H1 (cell line): Measurements from ENCODE around the gene ARHGAP15. TPM values are rescaled to one million over a fixed set of nuclear protein-coding genes. Genes with fewer than 3 reads are reported as not detected.

Experiments used
- CTCF ChIA-PET: fragments of 300-600 bp; sonication (Branson Sonifier 250); formaldehyde crosslinking; loops from one replicate; lab custom pipeline; 2021; ENCODE audit not compliant: partially characterized antibody; lab: Charles Lee
- POLR2A ChIA-PET: fragments of 300-600 bp; sonication (Branson Sonifier 250); formaldehyde crosslinking; loops from one replicate; lab custom pipeline; 2021; ENCODE audit warnings: inconsistent platforms; ENCODE audit not compliant: partially characterized antibody; lab: Charles Lee
- DNase-seq, 2 experiments: peaks; one replicate each; pipeline versions ENCODE4 v3.0.0 to v3.0.0-alpha.2; 2010 to 2022; ENCODE audit warnings: low spot score in 2 of 2, low read depth in 1 of 2, mixed read lengths in 1 of 2
- FAIRE-seq: peaks from 2 replicates; lab custom pipeline; 2011; peaks lifted over from hg19 to GRCh38; lab: Jason Lieb, UNC
- H2AFZ ChIP-seq: 2 replicates; pipeline ENCODE4 v1.8.1; 2012; ENCODE audit warnings: low read length, inconsistent platforms
- H2AK5ac ChIP-seq: 2 replicates; pipeline ENCODE4 v1.6.1; 2013; ENCODE audit warnings: low read depth, low read length
- H2BK120ac ChIP-seq: replicated peaks from 2 replicates; pipeline ENCODE3; 2013; ENCODE audit warnings: low read depth, low read length, inconsistent platforms
- H2BK12ac ChIP-seq: 2 replicates; pipeline ENCODE4 v1.6.1; 2013; ENCODE audit warnings: low read depth, low read length
- H2BK15ac ChIP-seq: 2 replicates; pipeline ENCODE4 v1.6.1; 2013; ENCODE audit warnings: low read length
- H2BK20ac ChIP-seq: 2 replicates; pipeline ENCODE4 v1.6.1; 2013; ENCODE audit warnings: low read length
- H2BK5ac ChIP-seq: 2 replicates; pipeline ENCODE4 v1.6.1; 2013; ENCODE audit warnings: low read depth, low read length
- H3K14ac ChIP-seq: 2 replicates; pipeline ENCODE4 v1.6.1; 2013; ENCODE audit warnings: inconsistent platforms; ENCODE audit not compliant: insufficient read length
- H3K18ac ChIP-seq: 2 replicates; pipeline ENCODE4 v1.6.1; 2013; ENCODE audit warnings: low read length; ENCODE audit errors: extremely low read depth
- H3K23ac ChIP-seq: 2 replicates; pipeline ENCODE4 v1.6.1; 2013; ENCODE audit warnings: inconsistent platforms; ENCODE audit not compliant: insufficient read length
- H3K23me2 ChIP-seq: 2 replicates; pipeline ENCODE4 v1.6.1; 2013; ENCODE audit warnings: low read depth, low read length
- H3K27ac ChIP-seq: 2 replicates; pipeline ENCODE4 v1.6.1; 2011; ENCODE audit warnings: low read depth, low read length, inconsistent platforms
- H3K27me3 ChIP-seq, 4 experiments: replicated peaks in 1 of 4; 1 replicate in 1 of 4; 2 replicates in 3 of 4; pipeline versions ENCODE4 v1.6.1 to v1.8.1; 2011 to 2013; ENCODE audit warnings: low read length in 3 of 4, mild to moderate bottlenecking in 3 of 4, inconsistent platforms in 2 of 4, mixed read lengths in 2 of 4, moderate library complexity in 1 of 4; ENCODE audit not compliant: control insufficient read depth in 3 of 4, insufficient read depth in 3 of 4; ENCODE audit errors: extremely low read depth in 1 of 4
- H3K36me3 ChIP-seq, 4 experiments: 2 replicates each; pipeline versions ENCODE4 v1.6.1 to v1.8.1; 2011 to 2013; ENCODE audit warnings: mild to moderate bottlenecking in 4 of 4, low read length in 3 of 4, moderate library complexity in 2 of 4, control low read depth in 1 of 4, inconsistent platforms in 1 of 4; ENCODE audit not compliant: insufficient read depth in 4 of 4, control insufficient read depth in 2 of 4
- H3K4ac ChIP-seq: replicated peaks from 2 replicates; pipeline ENCODE3; 2013; ENCODE audit warnings: low read length, low read depth, mixed read lengths, inconsistent platforms; ENCODE audit not compliant: insufficient read length
- H3K4me1 ChIP-seq, 4 experiments: replicated peaks in 1 of 4; 1 replicate in 1 of 4; 2 replicates in 3 of 4; pipeline versions ENCODE4 v1.6.1 to v1.8.1; 2011 to 2013; ENCODE audit warnings: low read length in 3 of 4, inconsistent platforms in 2 of 4, mixed read lengths in 1 of 4; ENCODE audit not compliant: insufficient read depth in 4 of 4, control insufficient read depth in 3 of 4
- H3K4me2 ChIP-seq, 2 experiments: 2 replicates each; pipeline versions ENCODE4 v1.6.1 to v1.8.1; 2011 to 2013; ENCODE audit warnings: low read depth in 2 of 2, low read length in 2 of 2, control low read depth in 1 of 2, inconsistent platforms in 1 of 2, mild to moderate bottlenecking in 1 of 2; ENCODE audit not compliant: insufficient read depth in 1 of 2
- H3K4me3 ChIP-seq, 4 experiments: fragments of 200-600, 300-600 bp in 1 of 4; sonication (generic), shearing (Covaris generic), sonication (Bioruptor Twin) in 1 of 4; 2 replicates each; pipeline versions ENCODE4 v1.5.1 to v1.8.1; 2011 to 2016; ENCODE audit warnings: low read length in 4 of 4, low read depth in 3 of 4, control low read depth in 2 of 4, inconsistent platforms in 2 of 4, mild to moderate bottlenecking in 2 of 4, mixed read lengths in 1 of 4, moderate library complexity in 1 of 4; ENCODE audit not compliant: insufficient read depth in 2 of 4; ENCODE audit errors: extremely low read depth in 1 of 4
- H3K56ac ChIP-seq: replicated peaks from 2 replicates; pipeline ENCODE3; 2013; ENCODE audit warnings: low read depth, mild to moderate bottlenecking, mixed read lengths, low read length, inconsistent platforms; ENCODE audit not compliant: insufficient read length
- H3K79me1 ChIP-seq: 2 replicates; pipeline ENCODE4 v1.6.1; 2013; ENCODE audit warnings: low read depth, low read length, control low read depth
- H3K79me2 ChIP-seq, 2 experiments: 2 replicates each; pipeline versions ENCODE4 v1.6.1 to v1.8.1; 2012 to 2013; ENCODE audit warnings: low read length in 2 of 2, mild to moderate bottlenecking in 2 of 2, inconsistent platforms in 1 of 2; ENCODE audit not compliant: insufficient read depth in 2 of 2, control insufficient read depth in 1 of 2
- H3K9ac ChIP-seq, 4 experiments: replicated peaks in 1 of 4; 1 replicate in 1 of 4; 2 replicates in 3 of 4; pipeline versions ENCODE4 v1.6.1 to v1.8.1; 2011 to 2013; ENCODE audit warnings: low read depth in 3 of 4, low read length in 3 of 4, control low read depth in 2 of 4, mild to moderate bottlenecking in 2 of 4, moderate library complexity in 2 of 4, inconsistent platforms in 1 of 4; ENCODE audit errors: extremely low read depth in 1 of 4
- H3K9me3 ChIP-seq, 2 experiments: 2 replicates each; pipeline versions ENCODE4 v1.6.1 to v1.8.1; 2012 to 2013; ENCODE audit warnings: mild to moderate bottlenecking in 2 of 2, moderate library complexity in 2 of 2, control low read depth in 1 of 2, inconsistent platforms in 1 of 2, low read depth in 1 of 2, low read length in 1 of 2, mixed read lengths in 1 of 2; ENCODE audit not compliant: insufficient read depth in 2 of 2
- H4K20me1 ChIP-seq, 2 experiments: replicated peaks in 1 of 2; 2 replicates each; pipeline versions ENCODE3 to v1.8.1; 2011 to 2013; ENCODE audit warnings: inconsistent platforms in 2 of 2, low read length in 2 of 2, mild to moderate bottlenecking in 1 of 2; ENCODE audit not compliant: insufficient read depth in 2 of 2, control insufficient read depth in 1 of 2
- H4K5ac ChIP-seq: 2 replicates; pipeline ENCODE4 v1.6.1; 2013; ENCODE audit warnings: low read length, low read depth, mixed read lengths, inconsistent platforms; ENCODE audit not compliant: insufficient read length
- H4K8ac ChIP-seq: 2 replicates; pipeline ENCODE4 v1.8.0; 2013; ENCODE audit warnings: mild to moderate bottlenecking, moderate library complexity, low read length, inconsistent platforms; ENCODE audit not compliant: insufficient read depth; ENCODE audit errors: extremely low read depth
- H4K91ac ChIP-seq: replicated peaks from 2 replicates; pipeline ENCODE3; 2013; ENCODE audit warnings: low read length, mixed read lengths, inconsistent platforms; ENCODE audit not compliant: insufficient read length
- TEAD4 ChIP-seq: IDR thresholded peaks from 2 replicates; pipeline ENCODE4 v1.6.1; 2012; ENCODE audit warnings: low read depth, low read length, inconsistent platforms, mixed read lengths
- WGBS, 2 experiments: shearing (Covaris generic) in 1 of 2; methylation state at CpG; one replicate each; pipeline versions ENCODE4 v1.1.6 to v1.1.7; 2013 to 2015; ENCODE audit warnings: low lambda C conversion rate in 2 of 2, mixed read lengths in 2 of 2, inconsistent platforms in 1 of 2, low coverage in 1 of 2, missing lambda C conversion rate in 1 of 2; ENCODE audit not compliant: insufficient replicate concordance in 2 of 2, insufficient coverage in 1 of 2, insufficient read length in 1 of 2; ENCODE audit errors: extremely low coverage in 1 of 2, missing lambda C conversion rate in 1 of 2; 5-methylcytosine and 5-hydroxymethylcytosine counted together
- polyA plus RNA-seq, 7 experiments: library from polyadenylated mRNA; depleted of rRNA in 3 of 7; stranded (reverse) in 5 of 7; unstranded in 2 of 7; fragments of >200 nt in 5 of 7; fragments of 200-250 nt in 2 of 7; gene quantifications; 1 replicate in 5 of 7; 2 replicates in 1 of 7; 4 replicates in 1 of 7; pipeline versions ENCODE4 v1.2.1 to v1.2.3, GENCODE V29; 2011 to 2013; ENCODE audit warnings: missing spikeins in 2 of 7, mixed read lengths in 2 of 7
- total RNA-seq: library from RNA; stranded (reverse); fragmentation: NEBNext Ultra II Directional; extraction: Animal tissue kit (Norgen Biotek cat#: 25700); gene quantifications from 2 replicates; pipeline ENCODE4 v1.2.1, GENCODE V29; 2021

Gene ARHGAP15
- total and polyA plus RNA-seq, 2 of the 8 experiments (the other 6 are each of a cell fraction or from before 2014, with no cell fraction given) = not detected

DNA sequence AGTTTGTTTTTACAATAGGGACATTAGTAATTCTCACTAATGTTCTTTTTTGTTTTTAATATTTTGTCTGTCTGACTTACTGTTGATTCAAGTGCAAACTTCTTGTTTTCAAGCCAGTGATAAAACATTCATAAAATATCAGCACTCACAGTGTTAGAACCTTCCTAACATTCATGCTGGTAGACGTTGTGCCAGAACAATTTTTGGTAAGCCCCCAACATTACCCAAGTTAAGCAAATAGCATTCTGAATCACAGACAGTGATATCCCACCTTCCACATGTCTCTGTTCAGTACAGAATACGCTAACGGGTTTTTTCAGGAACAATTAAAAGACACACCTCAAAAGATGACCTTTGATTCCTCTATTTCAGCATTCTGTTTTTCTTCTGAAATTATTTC, 390.3 kb downstream of the ARHGAP15 start:
- Histone ChIP-seq H3K79me2 (no peaks in the 10 kb centered on the region), H4K20me1 (no peaks in the 10 kb centered on the region), H3K27ac (no peak overlapping the region), H3K23me2 (no peaks in the 10 kb centered on the region), H3K4me2 (no peak overlapping the region), H4K5ac (no peak overlapping the region), H4K91ac (no peak overlapping the region), H3K4me3 (no peak overlapping the region), H3K9ac (no peak overlapping the region), H3K27me3 (no peaks in the 10 kb centered on the region), H3K4ac (no peak overlapping the region), H2BK15ac (no peak overlapping the region), H2BK120ac (no peak overlapping the region), H3K36me3 (no peaks in the 10 kb centered on the region), H2BK20ac (no peak overlapping the region), H2BK12ac (no peak overlapping the region), H3K56ac (no peak overlapping the region), H2AFZ (no peak overlapping the region), H3K4me1 (no peaks in the 10 kb centered on the region), H2AK5ac (no peak overlapping the region), H3K9me3 (0 out of 4 replicates have a peak, but pooled peaks cover 0 to 2% of the 10 kb centered on the region in 2 experiments), H3K23ac (no peak overlapping the region), H3K14ac (no peak overlapping the region), H3K18ac (no peak overlapping the region), H3K79me1 (no peaks in the 10 kb centered on the region), H2BK5ac (no peak overlapping the region), H4K8ac (no peak overlapping the region)
- FAIRE-seq = no peak
- WGBS, 2 experiments = 85% methylated on average over 3 of the region's 3 CpGs; no CpG with 5 or more reads in 1 of the 2 experiments
- ChIA-PET CTCF (no interaction called here), POLR2A (no interaction called here)
- no peak for TF ChIP-seq TEAD4
- no peak for DNase-seq
